ENCODE results near the gene APOBEC3B.
"Not testable (repeated sequence)": the region's sequence is repeated elsewhere in the genome, so short reads cannot be mapped to it uniquely, and the experiment has no call there.

The APOBEC3B gene

DNA sequence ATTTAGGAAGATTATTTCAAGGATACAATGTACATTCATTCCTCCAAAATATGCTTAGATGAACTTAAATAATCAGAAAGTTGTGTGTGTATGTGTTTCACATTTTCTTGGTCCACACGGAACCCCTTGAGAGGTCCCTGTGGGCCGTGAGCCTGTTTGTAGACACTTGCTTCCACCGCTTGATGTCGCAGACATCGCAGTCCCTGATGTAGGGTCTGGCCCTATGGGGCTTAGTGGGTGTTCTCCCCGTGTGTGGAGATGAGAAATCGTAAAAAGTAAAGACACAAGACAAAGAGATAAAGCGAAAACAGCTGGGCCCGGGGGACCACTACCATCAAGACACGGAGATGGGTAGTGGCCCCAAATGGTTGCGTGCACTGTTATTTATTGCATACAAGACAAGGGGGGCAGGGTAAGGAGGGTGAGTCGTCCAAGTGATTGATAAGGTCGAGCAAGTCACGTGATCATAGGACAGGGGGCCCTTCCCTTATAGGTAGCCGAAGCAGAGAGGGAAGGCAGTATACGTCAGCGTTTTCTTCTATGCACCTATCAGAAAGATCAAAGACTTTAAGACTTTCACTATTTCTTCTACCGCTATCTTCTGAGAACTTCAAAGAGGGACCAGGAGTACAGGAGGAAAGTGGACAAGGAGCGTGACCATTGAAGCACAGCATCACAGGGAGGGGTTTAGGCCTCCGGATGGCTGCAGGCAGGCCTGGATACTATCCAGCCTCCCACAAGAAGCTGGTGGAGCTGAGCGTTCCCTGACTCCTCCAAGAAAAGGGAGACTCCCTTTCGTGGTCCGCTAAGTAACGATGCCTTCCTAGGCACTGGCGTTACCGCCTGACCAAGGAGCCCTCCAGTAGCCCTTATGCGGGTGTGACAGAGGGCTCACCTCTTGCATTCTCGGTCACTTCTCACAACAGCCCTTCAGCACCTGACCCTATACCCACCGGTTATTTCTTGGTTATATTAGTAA lies 30.7 kb downstream of the APOBEC3B start:
- TF ChIP-seq CTCF (conservative IDR thresholded peaks at IDR 0.05; ENCODE audit: low read length), result no peak
- no peak for DNase-seq (ENCODE audit: low read depth)
- no peak overlapping the region for H3K4me3 ChIP-seq (ENCODE audit: low read length)

DNA sequence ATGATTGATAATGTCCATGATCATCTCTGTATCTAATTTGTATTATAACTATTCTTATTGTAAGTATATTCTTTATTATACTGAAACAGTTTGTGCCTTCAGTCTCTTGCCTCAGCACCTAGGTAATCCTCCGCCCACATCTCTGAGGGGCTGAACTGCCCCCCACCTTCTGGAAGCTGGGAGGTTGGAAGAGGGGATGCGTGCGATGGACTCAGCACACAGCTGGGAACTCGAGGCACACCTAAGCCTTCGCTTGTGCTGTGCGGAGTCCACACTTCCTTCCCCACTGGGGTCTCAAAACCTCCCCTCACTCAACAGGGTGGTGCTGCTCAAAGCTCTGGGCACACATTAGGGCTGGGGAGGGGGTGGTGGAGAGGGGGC lies 31.4 kb downstream of the APOBEC3B start:
- DNase-seq (ENCODE audit: low read depth); H3K4me3 ChIP-seq (ENCODE audit: low read length): not testable (repeated sequence)

DNA sequence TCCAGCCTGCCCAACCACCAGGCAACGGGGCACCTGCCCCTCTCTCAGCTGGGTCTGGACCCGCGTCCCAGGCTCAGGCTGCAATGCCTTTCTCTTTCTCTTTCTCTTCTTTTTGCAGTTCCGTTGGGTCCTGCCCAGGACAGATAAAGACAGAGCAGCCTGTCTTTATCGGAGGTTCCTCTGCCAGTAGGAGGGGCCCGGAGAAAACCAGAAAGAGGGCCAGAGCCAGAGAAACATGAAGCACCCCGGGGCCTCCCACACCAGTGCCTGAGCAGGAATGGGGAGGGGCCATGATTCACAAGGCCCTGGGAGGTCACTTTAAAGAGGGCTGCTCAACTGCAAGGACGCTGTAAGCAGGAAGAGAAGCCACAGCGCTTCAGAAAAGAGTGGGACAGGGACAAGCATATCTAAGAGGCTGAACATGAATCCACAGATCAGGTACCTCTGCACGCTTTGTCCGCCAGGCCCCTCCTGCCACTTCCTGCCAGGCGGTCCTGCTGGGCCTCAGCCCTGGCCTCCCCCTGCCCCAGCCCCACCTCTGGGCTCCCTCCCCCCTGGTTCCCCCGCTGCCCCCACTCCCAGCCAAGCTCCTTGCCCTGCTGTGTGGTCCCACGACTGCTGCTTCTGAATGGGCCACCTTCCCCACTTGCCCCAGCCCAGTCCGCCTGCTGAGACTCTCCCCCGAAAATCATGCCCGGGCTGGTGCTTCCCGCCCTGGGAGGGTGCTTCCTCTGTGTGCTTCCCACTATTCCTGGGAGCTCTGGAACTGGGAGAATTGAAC lies 32.0 kb downstream of the APOBEC3B start, which contains the start of gene APOBEC3C:
Gene APOBEC3C, plus strand, starts transcription at position 316 of the 781 bp plus-strand sequence. Its CDS starts 106 bp downstream, at position 422.
- peak; percentile 83 for DNase-seq (ENCODE audit: low read depth)
- TF ChIP-seq CTCF (conservative IDR thresholded peaks at IDR 0.05; ENCODE audit: low read length), result no peak
- peak within 1 kb of the TSS; percentile 64 for H3K4me3 ChIP-seq (ENCODE audit: low read length)

GRCh38 chr22:39014723-39015121 lies 32.6 kb downstream of the APOBEC3B start:
- H3K4me3 ChIP-seq (ENCODE audit: low read length), result peak overlapping the region; percentile 64

GRCh38 chr22:39016592-39016991 lies 34.4 kb downstream of the APOBEC3B start:
- DNase-seq (ENCODE audit: low read depth), result no peak
- H3K4me3 ChIP-seq (ENCODE audit: low read length), result no peak overlapping the region
- TF ChIP-seq CTCF (conservative IDR thresholded peaks at IDR 0.05; ENCODE audit: low read length), result no peak

More at GRCh38 chr22:39014723-39015121, 32.6 kb downstream of the APOBEC3B start:
- DNase-seq (ENCODE audit: low read depth), result not testable (repeated sequence)

DNA sequence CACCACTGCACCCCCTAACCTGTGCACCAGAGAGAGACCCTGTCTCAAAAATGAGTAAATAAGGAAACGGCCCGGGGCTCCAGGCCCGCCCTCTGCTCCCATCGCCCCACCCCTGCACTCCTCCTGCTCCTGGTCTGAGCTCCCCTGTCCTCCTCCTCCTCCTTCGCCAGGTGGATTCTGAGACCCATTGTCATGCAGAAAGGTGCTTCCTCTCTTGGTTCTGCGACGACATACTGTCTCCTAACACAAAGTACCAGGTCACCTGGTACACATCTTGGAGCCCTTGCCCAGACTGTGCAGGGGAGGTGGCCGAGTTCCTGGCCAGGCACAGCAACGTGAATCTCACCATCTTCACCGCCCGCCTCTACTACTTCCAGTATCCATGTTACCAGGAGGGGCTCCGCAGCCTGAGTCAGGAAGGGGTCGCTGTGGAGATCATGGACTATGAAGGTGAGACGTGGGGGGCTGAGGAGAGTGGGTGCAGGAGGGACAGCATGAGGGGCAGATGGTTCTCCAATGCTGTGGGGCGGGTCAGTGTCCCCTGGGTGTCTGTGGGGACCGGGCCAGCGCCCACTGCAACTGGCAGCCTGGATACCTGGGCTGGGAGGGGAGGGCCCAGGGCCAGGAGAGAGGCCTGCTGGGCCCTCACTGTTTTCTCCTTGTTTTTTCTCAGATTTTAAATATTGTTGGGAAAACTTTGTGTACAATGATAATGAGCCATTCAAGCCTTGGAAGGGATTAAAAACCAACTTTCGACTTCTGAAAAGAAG lies 35.6 kb downstream of the APOBEC3B start:
- H3K4me3 ChIP-seq (ENCODE audit: low read length), result no peak overlapping the region
- no peak for TF ChIP-seq CTCF (conservative IDR thresholded peaks at IDR 0.05; ENCODE audit: low read length)
- DNase-seq (ENCODE audit: low read depth), result no peak

- not testable (repeated sequence) for H3K4me3 ChIP-seq (ENCODE audit: low read length)
- peak; percentile 27 for DNase-seq (ENCODE audit: low read depth)
Measured at GRCh38 chr22:39020021-39020651, 38.0 kb downstream of the APOBEC3B start.

Data from AG10803 (cell line).